HG03064 (cell line): ENCODE results near the gene BOD1L1.

Source experiments
- ATAC-seq: cut with Tn5 transposase; IDR thresholded peaks from one replicate; pipeline ENCODE4 v1.9.1; 2021; ENCODE audit warnings: low read depth; ENCODE audit not compliant: unreplicated experiment

BOD1L1 gene

DNA sequence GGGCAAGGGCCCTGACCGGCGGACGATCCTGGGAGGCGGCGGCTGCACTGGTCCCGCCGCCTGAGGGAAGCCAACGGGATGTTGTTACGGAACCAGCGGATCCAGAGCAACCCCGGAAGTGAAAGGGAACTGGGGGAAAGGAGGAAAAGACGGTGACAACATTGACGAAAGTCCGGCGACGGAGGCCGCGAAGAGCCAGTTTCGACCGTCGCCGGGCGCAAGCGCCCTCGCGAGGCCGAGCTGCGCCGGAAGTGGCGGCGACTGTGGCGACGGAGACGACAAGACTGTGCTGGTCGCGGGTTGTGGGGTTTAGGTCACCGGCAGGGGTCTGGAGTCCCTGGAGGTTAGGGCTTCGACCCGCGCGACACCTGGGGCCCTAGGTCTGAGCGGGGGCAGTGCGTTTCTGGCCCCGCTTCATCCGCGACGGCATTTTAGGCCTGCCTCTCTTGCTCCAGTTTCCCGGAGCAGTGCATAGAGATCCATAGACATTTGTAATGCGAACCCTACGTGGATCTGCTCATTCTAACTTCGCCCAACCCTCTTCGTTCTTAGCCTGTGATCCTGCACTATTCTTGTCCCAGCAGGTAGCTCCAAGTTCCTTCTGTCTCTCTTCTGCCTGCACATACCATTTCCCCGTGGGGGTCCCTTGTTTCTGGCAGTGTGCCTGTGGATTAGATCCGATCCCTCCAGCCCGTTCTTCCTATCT is at the start of gene BOD1L1:
Gene BOD1L1 (minus strand): TSS at position 120 of the 706 bp plus-strand sequence. CDS start 138 bp downstream, outside the sequence.
- peak; percentile 94 for ATAC-seq

DNA sequence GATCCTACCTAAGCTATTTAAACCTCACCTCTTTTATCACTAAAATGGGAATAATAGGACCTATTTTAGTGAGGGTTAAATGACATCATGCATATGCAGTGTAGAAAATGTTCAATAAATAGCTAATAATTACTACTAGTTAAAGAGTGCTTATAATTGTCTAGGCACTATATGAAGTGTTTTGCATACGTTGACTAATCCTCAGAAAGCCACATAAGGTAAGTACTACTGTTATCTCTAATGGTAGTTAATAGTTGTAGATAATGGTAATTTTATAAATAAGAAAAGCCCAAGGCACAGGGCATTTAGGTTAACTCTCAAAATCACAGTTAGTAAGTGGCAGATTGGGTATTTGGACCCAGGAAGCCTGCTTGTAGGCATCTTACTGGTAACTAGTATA is 47.4 kb upstream of the BOD1L1 start:
- no peak for ATAC-seq

DNA sequence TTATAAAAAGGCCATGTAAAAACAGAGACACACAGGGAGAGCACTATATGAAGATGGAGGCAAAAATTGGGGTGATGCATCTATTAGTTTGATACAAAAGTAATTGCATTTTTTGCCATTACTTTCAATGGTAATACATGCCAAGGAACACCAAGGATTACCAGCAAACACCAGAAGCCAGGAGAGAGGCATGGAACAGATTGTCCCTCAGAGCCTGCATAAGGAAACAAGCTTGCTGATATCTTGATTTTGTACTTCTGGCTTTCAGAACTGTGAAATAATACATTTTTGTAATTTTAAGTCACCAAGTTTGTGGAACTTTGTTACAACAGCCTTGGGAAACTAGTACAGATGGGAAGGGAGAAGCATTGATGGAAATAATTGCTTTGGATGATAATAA is 45.6 kb upstream of the BOD1L1 start:
- ATAC-seq: no peak

DNA sequence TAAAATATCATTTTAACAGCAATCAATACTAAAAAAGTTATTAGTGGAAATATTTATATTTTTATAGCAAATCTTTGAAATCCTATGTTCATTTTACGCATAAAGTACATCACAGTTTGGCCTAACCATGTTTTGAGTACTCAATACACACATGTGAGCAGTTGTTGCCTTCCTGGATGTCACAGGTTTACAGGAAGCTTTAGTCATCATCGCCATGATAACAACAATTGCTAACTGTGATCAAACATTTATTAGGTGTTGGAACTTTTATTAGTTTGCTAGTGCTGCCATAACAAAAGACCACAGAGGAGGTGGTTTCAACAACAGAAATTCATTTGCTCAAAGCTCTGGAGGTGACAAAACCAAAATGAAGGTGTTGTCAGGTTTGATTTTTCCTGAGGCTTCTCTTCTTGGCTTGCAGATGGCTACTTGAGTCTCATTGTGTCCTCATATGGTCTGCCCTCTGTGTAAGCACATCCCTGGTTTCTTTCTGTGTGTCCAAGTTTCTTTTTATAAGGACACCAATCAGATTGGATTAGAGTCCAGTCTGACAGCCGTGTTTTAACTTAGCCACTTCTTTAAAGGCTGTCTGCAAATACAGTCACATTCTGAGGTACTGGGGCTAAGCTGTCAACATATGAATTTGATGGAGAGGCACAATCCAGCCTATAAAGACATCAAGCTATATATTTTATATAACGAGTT is 43.1 kb upstream of the BOD1L1 start:
- no peak for ATAC-seq

DNA sequence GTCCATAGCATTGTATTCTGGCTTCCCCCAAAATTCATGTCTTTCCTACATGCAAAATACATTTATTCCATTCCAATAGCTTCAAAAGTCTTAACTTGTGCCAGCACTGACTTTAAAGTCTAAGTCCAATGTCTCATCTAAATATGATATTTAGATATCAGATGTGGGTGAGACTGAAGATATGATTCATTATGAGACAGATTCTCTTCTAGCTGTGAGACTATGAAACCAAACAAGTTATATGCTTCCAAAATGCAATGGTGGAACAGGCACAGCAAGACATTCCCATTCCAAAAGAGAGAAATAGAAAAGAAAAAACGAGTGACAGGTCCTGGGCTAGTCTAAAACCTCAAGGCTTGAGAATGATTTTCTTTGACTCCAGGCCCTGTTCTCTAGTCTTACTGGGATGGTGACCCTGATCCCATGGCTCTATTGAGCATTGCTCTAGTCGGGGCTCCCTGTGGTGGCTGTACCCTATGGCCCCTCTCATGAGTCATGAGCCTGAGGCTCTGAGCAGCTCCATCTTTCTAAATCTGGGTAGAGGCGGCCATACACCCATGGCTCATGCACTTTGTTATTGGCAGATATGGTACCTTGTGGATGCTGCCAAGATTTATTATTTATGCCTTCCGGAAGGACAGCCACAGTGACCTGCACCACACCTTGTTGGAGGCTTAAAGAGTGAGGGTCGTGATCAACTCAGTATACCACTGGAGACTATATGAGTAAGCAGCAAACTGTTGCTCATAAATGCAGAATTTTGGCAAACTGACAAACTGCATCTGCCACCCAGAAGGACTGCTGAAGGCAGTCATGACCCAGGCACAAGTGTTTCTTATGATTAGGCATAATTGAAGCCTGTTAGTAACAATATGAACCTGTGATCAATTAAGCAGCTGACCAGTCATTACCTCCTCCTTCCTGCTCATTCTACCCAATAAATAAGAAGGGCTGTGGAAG is 38.5 kb upstream of the BOD1L1 start:
- ATAC-seq: no peak

DNA sequence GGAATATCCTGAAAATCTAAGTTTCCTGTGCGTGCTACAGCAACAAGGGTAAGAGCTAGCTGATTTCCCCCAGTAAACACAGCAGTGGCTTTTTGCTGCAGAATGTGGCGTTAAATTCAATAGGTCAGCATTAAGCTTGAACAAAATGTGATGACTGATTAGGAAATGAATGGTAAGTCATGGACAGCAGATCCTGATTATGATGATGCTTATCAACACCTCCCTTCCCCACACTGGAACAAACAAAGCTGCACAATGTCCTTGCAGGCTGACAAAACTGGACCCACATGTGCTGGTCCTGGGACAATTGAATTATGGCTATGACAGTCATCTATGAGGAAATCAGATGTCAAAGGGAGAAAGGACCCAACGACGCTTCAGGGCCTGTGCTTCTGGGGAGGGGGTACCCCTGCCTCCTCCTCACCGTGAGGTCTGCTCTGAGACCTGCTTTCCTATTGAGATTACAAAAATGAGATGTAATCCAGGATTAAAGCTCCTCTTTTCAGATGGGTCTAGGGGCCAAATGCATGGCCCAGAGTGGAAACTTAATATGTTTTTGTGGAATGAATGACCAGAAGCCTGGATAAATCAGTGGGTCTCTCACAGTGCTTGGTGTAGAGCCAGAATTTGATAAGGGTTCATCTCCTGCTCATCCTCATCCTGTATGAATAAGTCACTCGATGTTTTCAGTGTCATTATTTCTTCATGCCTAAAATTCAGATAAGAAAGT is 32.0 kb upstream of the BOD1L1 start:
- ATAC-seq: no peak

DNA sequence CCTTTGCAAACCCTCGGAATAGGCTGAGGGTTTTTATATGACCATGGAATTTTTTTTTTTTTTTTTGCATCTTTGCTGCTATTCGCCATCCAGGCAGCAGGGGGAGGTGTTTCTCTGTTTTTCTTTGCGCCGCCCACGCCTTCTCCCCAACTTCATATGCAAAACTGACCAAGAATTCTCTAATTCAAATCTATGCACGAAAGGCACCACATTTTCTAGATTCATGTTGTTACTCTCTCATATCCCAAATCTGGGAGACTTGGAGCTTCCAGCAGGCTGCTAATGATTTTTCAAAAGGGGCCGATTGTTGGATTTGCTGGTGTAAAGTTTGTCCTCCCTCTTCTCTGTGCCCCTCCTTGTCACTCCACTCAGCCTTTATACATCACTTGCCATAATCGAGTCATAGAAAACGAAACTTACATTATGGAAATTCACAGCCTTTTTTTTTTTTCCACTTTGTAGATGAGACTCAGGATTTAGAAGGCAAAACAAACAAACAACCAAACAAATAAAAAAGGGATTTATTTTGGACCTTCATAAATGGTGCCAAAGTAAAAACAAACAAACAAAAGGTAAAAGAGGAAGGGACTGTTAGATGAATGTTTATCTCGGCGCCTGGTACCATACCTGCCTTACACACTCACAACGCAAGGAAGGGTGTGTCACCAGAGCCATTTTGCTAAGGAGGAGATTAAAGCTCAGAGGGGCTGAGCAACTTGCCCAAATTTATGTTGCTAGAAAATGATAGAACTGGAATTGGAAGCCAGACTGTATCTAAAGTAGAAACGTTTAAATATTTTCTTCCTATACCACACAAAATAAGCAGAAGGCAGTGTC is 29.3 kb upstream of the BOD1L1 start:
- no peak for ATAC-seq

DNA sequence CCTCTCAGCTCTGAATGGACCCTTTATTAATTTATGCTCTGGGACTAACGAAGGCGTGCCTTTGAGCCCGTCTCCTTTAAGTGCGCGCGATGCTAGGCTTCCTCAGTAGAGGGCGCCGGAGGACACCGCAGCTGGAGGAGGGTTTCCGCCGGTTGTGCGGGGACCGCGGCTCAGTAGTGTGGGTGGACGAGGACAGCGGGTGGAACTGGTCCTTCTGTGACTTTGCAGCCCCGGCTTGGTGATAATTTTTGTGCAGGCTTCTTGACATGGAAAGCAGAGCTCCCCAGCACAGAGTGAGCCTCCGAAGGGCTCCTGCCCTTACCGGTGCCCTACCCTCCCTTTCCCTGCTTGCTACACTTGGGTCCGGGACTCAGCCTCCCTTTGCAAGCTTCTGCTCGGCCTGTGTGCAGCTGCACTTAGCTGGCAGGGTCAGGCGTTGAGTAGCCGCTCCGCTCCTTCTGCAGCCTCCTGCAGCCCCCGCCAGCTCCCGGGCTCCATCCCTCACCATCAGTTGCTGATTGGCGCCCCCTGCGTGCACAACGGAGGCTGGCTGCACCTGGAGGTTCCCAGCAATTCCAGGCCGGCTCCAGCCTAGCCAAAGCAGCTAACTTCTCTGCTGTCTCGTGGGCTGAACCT is 26.8 kb upstream of the BOD1L1 start:
- peak; percentile 93 for ATAC-seq

DNA sequence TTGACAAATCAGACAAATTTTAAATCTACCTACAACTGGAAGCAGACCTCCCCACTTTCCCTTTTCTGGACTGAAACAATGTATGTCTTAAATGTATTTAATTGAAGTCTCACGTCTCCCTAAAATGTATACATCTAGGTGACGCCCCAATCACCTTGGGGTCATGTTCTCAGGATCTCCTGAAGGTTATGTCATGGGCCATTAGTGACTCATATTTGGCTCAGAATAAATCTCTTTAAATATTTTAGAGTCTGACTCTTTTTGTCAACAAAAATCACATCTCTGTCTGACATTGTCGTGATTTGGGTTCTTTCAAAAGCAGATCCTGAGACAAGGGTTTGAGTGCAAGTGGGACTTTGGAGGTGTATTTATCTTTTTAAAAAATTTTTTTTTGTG is 26.2 kb upstream of the BOD1L1 start:
- ATAC-seq: no peak

DNA sequence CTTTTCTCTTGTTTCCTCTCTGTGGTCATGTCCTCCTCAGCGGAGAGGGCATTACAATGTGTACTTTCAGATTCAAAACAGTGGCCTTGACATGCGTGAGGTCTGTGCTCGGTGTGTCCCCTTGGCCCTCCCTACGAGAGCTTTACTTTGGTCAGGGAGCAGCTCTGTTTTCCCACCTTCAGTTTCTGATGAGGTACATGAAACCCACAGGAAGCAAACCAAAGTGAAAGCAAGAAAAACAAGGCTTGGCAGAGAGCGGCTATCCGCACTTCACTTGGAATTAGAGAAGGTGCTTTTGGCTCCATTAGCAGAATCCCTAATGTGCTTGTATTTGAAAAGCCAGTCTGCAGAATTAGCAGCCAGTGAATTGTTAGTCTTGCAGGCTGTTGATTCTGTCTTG is 19.5 kb upstream of the BOD1L1 start:
- ATAC-seq: no peak

DNA sequence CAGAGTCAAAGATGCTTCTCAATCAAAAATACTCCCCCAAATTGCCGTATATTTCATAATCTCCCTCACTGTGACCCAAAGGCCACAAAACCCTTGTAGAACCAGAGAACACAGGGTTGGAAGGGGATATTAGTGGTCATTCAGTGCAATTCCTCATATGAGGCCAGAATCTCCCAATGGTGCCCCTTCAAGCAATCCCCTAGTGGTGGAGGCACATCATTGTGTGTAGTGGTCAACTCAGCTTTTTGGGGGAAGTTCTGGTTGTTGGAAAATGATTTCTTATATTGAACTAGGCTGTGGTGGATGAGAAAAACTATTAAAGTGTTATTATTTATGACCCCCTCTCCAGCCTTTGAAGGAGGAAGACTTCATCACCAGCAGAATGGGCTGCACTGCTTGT is 17.6 kb upstream of the BOD1L1 start:
- ATAC-seq: no peak

DNA sequence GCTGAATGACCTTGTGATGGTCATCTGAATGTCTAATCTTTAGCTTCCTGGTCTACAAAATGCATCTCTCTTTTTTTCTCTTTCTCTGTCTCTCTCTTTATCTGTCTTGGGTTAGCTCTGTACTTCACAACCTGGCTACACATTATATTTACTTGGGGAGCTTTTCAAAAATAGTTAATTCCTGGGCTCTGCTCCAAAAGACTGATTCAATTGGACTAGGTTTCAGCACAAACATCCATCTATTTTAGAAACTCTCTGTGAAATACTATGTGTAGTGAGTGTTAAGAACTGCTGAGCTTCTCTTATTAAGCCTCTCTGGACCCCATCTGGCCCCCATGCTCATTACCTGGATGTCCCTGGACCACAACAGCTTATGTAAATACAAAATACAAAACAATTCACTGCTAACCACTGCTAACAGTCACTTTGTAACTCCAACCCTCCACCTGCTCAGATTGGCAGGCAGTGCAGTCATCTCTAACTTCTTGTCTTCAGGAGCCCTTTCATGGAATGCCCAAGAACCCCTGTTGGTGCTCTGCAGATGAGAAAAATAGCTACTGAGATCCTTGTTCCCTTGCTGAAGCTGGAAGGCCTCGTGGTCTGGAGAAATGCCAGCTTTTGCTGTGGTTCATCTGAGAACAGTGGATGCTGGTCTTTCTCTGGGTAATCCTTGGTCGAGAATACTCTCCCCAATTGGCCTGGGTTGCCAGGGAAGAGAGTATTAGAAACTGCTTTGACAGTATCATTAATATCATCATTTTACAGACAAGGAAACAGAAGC is 14.8 kb upstream of the BOD1L1 start:
- no peak for ATAC-seq

DNA sequence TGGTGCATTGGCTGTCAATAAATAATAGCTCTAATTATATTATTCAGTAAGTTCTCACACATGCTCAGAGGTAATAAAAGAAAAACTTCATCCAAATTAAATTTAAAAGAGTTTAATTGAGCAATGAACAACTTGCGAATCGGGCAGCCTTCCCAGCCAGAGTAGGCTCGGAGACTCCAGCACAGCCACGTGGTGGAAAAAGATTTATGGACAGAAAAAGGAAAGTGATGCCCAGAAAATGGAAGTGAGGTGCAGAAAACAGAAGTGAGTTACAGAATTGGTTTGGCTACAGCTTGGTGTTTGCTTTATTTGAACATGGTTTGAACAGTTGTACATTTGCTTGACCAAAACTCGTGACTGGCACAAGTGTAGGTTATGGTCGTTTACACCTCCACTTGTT is 13.6 kb upstream of the BOD1L1 start:
- no peak for ATAC-seq

DNA sequence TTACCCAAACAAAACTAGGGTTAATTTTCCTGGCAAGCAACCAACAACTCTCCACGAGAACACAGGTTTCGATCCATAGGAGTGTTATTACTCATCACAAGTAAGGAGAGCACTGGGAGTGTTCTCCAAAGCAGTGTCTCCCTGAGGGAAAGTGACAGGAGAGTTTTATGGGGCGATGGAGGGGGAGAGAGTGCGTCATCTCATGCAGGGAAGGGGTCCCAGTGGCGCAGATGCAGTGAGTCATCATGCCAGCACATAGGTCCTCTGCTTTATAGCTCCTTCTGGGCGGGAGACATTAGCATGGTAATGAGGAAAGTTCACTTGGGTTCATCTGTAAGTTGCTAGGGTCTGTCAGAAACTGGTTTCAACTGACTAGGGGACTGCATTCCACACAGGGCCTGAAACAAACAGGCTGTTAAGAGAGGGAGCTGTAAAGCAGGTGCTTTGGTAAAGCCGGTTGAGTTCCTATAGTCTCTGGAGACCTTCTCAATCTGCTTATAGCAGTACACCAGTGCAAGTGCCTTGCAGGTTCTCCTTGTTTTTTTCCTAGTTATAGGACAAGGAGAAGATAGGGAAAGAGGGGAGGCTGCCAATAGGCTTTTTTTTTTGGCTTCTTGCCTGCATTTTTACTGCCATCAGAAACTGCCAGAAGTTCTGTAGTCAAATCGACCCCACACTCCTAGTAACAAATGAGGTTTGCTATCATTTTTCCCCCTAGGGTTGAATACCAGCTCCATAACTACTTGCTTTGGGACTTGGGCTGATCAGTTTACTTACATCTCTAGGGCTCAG is 12.8 kb upstream of the BOD1L1 start:
- ATAC-seq: no peak

DNA sequence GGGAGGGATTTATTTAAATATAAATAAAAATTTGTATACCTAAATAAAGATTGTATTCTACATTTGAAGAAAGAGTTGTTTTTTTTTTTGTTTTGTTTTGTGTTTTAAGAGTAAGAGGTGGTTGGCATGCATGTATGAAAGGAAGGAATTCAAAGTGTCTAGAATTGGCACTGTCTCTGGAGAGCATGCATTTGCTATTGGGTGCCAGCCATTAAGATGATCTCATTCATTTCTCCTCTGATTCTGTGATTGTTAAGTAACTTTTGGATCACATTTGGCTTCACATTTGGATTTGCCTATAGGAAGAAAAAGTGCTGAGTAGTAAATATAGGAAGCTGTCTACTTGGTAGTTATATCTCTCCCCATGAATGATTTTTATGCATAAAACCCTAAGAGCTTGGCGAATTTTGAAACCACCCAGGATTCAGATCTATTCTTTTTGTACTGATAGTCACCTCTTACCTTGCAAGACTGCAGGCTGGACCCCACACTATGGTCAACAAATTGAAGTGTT is 7.8 kb upstream of the BOD1L1 start:
- no peak for ATAC-seq

DNA sequence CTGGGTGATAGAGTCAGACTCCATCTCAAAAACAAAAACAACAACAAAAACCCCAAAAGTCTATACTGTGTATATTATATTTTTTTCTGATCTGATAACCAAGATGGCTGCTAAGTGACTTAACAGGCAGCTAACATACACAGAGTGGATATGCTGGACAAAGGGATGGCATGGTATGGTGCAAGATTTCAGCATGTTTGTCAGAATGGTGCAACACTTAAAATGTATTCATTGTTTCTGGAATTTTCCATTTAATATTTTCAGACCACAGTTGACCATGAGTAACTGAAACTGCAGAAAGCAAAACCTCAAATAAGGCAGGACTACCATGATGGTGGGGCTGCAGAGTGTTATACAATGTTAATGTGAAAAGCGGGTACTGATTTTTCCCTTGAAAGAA is 6.1 kb upstream of the BOD1L1 start:
- no peak for ATAC-seq

DNA sequence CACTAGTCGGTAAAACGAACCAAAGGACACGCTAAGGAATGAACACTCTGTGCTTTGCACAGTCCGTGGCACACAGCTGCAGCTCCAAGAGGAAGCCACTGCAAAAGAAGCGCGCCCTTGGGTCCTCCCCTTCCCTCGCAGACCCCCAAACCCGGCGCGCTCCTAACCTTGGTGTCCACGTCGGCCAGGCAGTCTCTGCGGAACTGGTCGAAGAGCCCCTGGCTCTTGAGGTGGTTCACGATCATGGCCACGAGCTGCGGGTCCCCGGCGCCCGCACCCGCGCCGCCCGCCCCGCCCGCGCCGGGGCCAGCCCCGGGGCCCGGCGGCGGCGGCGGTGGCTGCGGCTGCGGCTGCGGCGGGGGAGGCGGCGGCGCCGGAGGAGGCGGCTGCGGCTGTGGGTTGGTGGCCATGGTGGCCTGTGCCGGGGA is 333 bp downstream of the BOD1L1 start:
- ATAC-seq: peak; percentile 50
